Germinal center (tissue), 1 donor: Measurements from ENCODE around the gene PPP1R12C.
A peak's percentile ranks its signal among the peaks of the same experiment; 100 is the strongest.
"Not testable (repeated sequence)": the region's sequence is repeated elsewhere in the genome, so short reads cannot be mapped to it uniquely, and the experiment has no call there.

Source experiments
- DNase-seq: peaks from one replicate; pipeline ENCODE4 v3.0.0; 2012; ENCODE audit warnings: mixed read lengths, low spot score

PPP1R12C gene

GRCh38 chr19:55075371-55075998 is 42.0 kb downstream of the PPP1R12C start, which contains the start of gene EPS8L1:
EPS8L1 (plus strand) TSS chr19:55075869; CDS start chr19:55076445, 576 bp downstream.
- no peak for DNase-seq

- DNase-seq = no peak
Observed at GRCh38 chr19:55071913-55072312, 45.5 kb downstream of the PPP1R12C start.

GRCh38 chr19:55071129-55071502 is 46.3 kb downstream of the PPP1R12C start:
- DNase-seq = no peak

- DNase-seq = no peak
Observed at GRCh38 chr19:55070466-55071128, 46.8 kb downstream of the PPP1R12C start.

- no peak for DNase-seq
Observed at GRCh38 chr19:55069865-55070197, 47.6 kb downstream of the PPP1R12C start.

GRCh38 chr19:55068950-55069864 is 48.2 kb downstream of the PPP1R12C start:
- DNase-seq = no peak

- no peak for DNase-seq
Observed at GRCh38 chr19:55067869-55068268, 49.6 kb downstream of the PPP1R12C start.

- DNase-seq = no peak
Observed at GRCh38 chr19:55066107-55066709, 51.2 kb downstream of the PPP1R12C start.

- not testable (repeated sequence) for DNase-seq
Observed at GRCh38 chr19:55065516-55065915, 51.9 kb downstream of the PPP1R12C start.

- DNase-seq = no peak
Observed at GRCh38 chr19:55063492-55063843, 54.0 kb downstream of the PPP1R12C start.

GRCh38 chr19:55062735-55063491 is 54.5 kb downstream of the PPP1R12C start, which contains the start of gene RDH13:
RDH13 (minus strand) TSS chr19:55063148; CDS start chr19:55063032, 116 bp downstream.
- peak; percentile 96 for DNase-seq

- DNase-seq = not testable (repeated sequence)
Observed at GRCh38 chr19:55060287-55060686, 57.1 kb downstream of the PPP1R12C start.

GRCh38 chr19:55058781-55059610 is 58.4 kb downstream of the PPP1R12C start:
- no peak for DNase-seq

- no peak for DNase-seq
Observed at GRCh38 chr19:55056827-55057226, 60.6 kb downstream of the PPP1R12C start.

- no peak for DNase-seq
Observed at GRCh38 chr19:55053735-55054134, 63.7 kb downstream of the PPP1R12C start.

GRCh38 chr19:55050749-55051532 is 66.5 kb downstream of the PPP1R12C start:
- no peak for DNase-seq

- DNase-seq = no peak
Observed at GRCh38 chr19:55048446-55048845, 69.0 kb downstream of the PPP1R12C start.

GRCh38 chr19:55047951-55048350 is 69.5 kb downstream of the PPP1R12C start:
- DNase-seq = no peak

GRCh38 chr19:55046975-55047622 is 70.3 kb downstream of the PPP1R12C start:
- DNase-seq = no peak
